Activated CD4-positive, alpha-beta T cell treated with anti-CD3 and anti-CD28 coated beads, Interleukin-10, Interleukin-2, amounts not matched to agents 100 ng/mL and 50 ng/mL, durations not matched to agents 16 hours and 8 hours (primary cell): Measurements from ENCODE around the gene UST.

ENCODE experiments used
- DNase-seq: peaks from one replicate; pipeline ENCODE4 v3.0.0-alpha.2; 2020

UST gene

DNA sequence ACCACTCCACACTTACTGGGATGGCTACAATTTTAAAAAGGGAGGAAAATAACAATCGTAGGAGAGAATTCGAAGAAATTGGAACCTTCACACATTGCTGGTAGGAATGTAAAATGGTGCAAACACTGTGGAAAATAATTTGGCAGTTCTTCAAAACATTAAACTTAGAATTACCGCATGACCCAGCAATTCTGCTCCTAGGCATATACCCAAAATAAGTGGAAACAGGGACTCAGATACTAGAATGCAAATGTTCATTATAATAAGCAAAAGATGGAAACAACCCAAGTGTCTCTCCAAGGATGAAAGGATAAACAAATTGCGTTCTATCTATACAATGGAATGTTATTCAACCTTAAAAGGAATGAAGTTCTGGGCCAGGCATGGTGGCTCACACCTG lies 325.2 kb downstream of the UST start:
- DNase-seq, result no peak

DNA sequence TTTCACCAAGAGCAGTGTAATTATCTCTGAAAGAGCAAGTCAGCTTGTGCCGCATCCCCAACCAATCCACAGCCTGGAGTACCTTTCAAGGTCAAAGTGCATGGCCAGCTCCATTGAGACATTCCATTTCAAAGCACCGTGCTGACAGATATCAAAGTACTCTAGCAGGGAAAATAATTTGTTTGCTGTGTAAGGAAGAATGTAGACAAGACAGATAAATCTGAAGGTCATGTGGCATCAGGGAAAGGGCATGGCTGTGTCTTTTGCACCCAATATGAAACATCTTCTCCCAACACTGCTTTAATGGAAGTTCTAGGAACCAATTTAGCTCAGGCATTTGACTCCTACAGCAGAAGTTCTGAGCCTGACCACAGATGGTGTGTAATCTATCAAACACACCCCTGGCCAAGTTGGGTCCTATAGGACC lies 328.0 kb downstream of the UST start:
- DNase-seq, result no peak

- DNase-seq, result peak; percentile 40
Observed at GRCh38 chr6:149075616-149076354, 329.0 kb downstream of the UST start.

DNA sequence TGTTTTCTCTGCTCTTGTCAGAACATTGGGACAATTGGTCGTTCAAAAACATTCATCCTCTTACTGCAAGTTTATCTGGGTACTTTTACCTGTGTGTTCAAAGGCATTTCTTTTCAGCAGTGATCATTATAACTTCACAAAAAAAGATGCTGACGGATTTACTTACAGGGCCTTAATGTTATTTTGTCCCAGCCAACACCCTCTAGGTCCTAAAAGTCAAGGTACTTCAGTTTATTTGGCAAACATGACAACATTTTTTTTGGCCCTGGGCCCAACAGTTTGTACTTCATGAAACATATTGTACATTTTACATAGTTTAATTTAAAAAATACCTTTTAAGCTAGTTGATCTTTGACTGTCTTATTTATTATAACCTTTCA lies 329.5 kb downstream of the UST start:
- DNase-seq, result no peak

GRCh38 chr6:149077208-149077607 lies 330.4 kb downstream of the UST start:
- DNase-seq, result peak; percentile 62

DNA sequence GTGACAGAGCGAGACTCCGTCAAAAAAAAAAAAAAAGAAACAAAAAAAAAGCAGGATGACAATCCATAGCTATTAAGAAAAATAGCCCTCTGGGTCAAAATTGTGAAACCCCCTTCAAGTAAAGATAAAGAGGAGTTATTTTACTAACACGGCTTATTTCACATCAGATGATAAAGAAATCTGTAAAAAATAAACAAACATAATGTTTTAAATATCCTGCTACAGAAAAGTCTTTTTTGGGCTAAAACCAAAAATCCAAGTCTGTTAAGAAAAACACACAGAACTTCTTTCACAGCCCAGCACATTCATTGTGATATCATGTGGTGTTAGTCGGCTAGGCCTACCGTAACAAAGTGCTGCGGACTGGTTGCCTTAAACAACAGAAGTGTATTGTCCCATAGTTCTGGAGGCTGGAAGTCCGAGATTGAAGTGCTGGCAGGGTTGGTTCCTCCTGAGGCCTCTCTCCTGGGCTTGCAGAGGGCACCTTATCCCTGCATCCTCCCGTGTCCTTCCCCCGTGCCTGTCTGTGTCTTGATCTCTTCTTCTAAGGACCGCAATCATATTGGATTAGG lies 331.5 kb downstream of the UST start:
- DNase-seq, result no peak

DNA sequence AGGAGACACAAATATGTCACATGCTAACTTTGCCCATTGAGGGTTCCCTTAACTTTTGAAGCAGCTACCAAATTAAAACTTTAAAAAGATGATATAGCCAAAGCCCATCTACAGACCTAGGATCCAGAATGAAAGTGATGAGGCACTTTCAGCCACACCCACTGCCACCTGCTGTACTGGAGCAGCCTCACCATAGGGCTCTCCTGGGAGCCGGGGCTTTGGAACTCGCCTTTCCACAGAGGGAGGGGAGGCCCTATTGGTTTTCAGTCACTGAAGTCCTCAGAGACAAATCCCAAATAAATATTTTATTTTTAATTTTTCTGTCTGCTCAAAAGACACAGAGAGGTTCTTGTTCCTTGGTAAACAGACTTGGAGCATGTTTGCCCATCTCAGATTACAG lies 332.6 kb downstream of the UST start:
- no peak for DNase-seq

- DNase-seq, result no peak
Observed at GRCh38 chr6:149079911-149080491, 333.2 kb downstream of the UST start.

GRCh38 chr6:149080511-149080910 lies 333.7 kb downstream of the UST start:
- no peak for DNase-seq

GRCh38 chr6:149081281-149081680 lies 334.5 kb downstream of the UST start:
- DNase-seq, result no peak

- peak; percentile 93 for DNase-seq
Observed at GRCh38 chr6:149082320-149082719, 335.5 kb downstream of the UST start.

GRCh38 chr6:149084026-149084425 lies 337.2 kb downstream of the UST start:
- peak; percentile 55 for DNase-seq

GRCh38 chr6:149084808-149085556 lies 338.2 kb downstream of the UST start:
- peak; percentile 77 for DNase-seq

DNA sequence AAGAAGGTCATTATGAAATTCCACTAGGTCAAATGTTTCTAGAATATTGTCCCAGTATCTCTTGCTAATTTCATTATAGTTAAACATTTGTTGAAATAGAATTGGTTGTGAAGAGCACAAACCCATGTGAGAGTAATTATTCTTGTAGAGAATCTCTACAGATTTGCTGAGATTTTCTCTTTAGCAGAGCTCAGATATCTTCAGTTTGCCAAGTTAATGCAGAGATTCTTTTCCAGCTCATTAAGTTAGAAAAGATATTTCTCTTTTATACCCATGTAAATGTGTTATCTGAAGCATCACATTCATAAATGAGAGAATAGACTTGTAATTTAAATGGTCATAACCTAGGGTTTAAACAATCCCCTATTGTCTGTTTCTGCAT lies 338.7 kb downstream of the UST start:
- no peak for DNase-seq

- peak; percentile 33 for DNase-seq
Observed at GRCh38 chr6:149086363-149086762, 339.5 kb downstream of the UST start.

DNA sequence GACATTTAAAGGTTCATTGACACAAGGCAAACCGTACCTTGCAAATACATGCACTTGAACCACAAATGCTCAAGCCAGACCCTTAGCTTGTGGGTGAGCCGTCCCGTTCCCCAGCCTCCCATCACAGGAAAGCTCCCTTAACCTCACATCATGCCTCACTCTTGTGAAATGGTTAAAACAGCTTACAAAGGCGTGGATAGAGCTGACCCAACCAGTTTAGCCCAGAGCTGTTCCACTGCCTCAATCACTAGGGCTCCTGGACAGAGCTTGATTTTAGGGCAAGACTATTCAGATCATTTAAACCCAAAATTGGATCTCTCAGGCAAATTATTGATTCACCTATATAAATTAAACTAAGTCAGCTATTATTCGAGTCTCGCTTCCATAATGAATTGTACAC lies 341.1 kb downstream of the UST start:
- DNase-seq, result no peak

DNA sequence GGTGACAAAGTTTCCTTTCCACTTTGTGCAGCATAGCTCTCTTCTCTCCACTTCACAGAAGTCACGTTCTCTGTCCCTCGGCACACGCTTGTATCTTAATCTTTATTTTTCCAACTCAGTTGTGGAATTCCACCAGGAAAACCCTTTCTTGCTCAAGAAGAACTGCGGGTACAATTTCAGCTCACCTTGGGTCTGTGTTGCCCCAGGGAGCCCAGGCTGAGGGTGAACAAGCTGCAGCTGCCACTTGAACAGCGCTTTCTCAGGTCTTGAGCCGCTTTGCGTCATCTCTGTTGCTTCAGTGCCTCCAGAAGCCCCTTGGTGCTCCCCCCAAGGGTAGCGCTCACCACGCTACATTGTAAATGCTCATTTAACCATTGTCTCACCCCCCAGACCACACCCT lies 341.5 kb downstream of the UST start:
- no peak for DNase-seq

- no peak for DNase-seq
Observed at GRCh38 chr6:149089510-149089909, 342.7 kb downstream of the UST start.

GRCh38 chr6:149090937-149091336 lies 344.1 kb downstream of the UST start:
- no peak for DNase-seq

DNA sequence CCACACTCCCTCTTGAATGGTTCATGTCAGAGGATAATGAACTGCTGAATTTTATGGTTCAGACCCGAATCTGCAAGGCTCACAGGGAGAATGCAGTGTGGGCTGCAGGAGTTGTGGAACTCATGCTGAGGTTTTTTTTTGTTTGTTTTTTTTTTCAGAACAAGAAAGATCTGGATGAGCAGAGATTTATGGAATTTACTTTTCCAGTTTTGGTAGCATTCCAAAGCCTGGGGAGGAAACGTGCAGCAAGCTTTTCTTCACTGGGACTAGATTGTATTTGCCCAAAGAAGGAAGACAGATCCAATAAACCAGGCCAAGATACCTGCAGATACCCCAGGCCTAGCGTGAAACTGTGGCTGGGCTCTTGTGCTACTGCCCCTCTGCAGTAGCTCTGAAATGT lies 346.8 kb downstream of the UST start:
- no peak for DNase-seq

- peak; percentile 81 for DNase-seq
Observed at GRCh38 chr6:149094156-149094555, 347.3 kb downstream of the UST start.

DNA sequence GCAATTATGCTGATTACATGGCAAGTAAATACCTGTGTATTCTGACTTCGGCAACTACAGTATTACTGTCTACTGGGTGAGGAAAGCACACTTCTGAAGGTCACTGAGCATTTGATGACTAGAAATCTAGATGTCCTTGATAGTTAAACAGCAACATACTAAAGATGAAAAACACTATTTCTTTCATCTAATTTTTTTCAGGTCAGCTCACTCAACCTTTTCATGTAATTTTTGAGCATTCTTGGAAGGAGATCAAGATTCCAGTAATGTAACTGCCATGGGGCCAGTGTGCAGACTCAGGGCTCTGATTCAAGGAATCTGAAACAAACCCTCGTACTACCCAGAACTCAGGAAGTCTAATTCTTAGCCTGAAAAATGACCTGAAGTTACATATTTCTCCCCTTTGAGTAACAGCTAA lies 348.1 kb downstream of the UST start:
- peak; percentile 85 for DNase-seq

GRCh38 chr6:149095842-149096241 lies 349.0 kb downstream of the UST start:
- peak; percentile 73 for DNase-seq

DNA sequence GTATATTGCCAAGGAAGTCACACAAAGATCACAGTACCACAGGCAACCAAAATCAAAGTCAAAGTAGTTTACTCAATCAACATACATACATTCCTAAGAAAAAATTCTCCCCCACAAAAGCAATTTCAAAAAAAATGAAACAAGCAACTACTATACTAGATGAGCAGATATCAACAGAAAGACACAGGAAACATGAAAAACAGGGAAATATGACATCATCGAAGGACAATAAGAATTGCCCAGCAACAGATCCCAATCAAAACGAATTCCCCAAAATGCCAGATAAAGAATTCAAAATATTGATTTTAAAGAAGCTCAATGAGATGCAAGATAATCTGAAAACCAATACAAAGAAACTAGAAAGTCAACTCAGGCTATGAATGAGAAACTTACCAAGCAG lies 351.0 kb downstream of the UST start:
- DNase-seq, result no peak
